Measurements from ENCODE around the gene PDZD7.

The PDZD7 gene

DNA sequence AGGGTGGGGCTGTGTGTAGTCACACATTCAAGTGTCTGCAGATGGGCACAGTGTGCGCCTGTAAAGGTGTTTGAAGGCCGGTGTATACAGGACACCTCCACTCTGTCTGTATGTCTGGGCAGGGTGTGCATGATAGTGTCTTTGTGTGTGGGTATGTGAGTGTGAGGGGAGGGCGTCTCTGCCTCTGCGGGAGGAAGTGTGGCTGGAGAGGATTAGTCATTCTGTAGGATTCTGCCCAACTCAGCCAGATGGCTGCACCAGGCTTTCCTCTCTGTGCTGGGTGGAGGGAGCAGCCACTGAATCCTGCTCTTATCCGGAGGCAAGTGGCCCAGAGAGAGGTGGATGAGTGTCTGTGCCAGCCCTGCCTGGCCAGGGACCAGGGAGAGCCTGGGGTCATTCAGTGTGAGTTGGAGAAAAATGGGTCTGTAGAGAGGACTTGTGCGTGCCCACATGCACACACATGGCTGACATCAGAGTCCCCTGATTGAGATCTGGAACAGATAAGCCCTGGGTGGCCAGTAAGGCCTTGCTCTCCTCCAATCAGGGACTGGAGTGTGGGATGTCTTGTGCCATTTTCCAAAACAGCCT lies 1.8 kb upstream of the PDZD7 start:
- Histone ChIP-seq H3K9me3 (ENCODE audit: control insufficient read depth, insufficient read depth, low read depth, low read length) (no peaks in the 10 kb centered on the region), H3K36me3 (ENCODE audit: control insufficient read depth in 2 of 2, insufficient read depth in 1 of 2, low read length in 2 of 2) (peaks cover 0 to 15% of the 10 kb centered on the region in 2 experiments; a peak in 1 of 3 replicates), H3K4me1 (ENCODE audit: control insufficient read depth, insufficient read depth, low read length) (peaks cover 18% of the 10 kb centered on the region), H3K27ac (ENCODE audit: extremely low read depth, low read depth, low read length) (peak overlapping the region; percentile 64; the same call in 1 of the 2 replicates), H3K4me3 (ENCODE audit: low read depth, low read length) (peak overlapping the region; percentile 45)
- ChIA-PET POLR2A (interaction anchor here (1.0 to 2.6 kb wide), 6 partner anchors 8 to 120 kb away, joined by 3 to 29 read pairs (median 9); partner anchors contain the start of genes KAZALD1 and SLF2), CTCF (interaction anchor here (0.8 to 6.9 kb wide), 6 partner anchors 8 to 110 kb away, joined by 3 to 129 read pairs (median 15); no protein-coding TSS in a partner anchor)
- TF ChIP-seq SP7 (tag by site-specific recombination; IDR thresholded peaks at IDR 0.05) (peak; percentile 74), KLF16 (tag by site-specific recombination; IDR thresholded peaks at IDR 0.05) (peak; percentile 46; the same call in 1 of the 2 replicates), ZBTB48 (tag by site-specific recombination; IDR thresholded peaks at IDR 0.05) (peak; percentile 80), ZNF610 (tag by site-specific recombination; IDR thresholded peaks at IDR 0.05; ENCODE audit: borderline replicate concordance) (no peak), ZNF777 (tag by site-specific recombination; IDR thresholded peaks at IDR 0.05; ENCODE audit: borderline replicate concordance) (no peak), GLIS2 (tag by site-specific recombination; IDR thresholded peaks at IDR 0.05) (peak; percentile 95), ZNF37A (tag by site-specific recombination; IDR thresholded peaks at IDR 0.05) (no peak), ZBTB1 (tag by site-specific recombination; IDR thresholded peaks at IDR 0.05) (no peak), GFI1B (tag by site-specific recombination; IDR thresholded peaks at IDR 0.05) (0 out of 2 replicates have a peak, but pooled peaks have one; percentile 14), ZNF558 (tag by site-specific recombination; IDR thresholded peaks at IDR 0.05) (peak; percentile 21; the same call in 1 of the 2 replicates), OSR2 (tag by site-specific recombination; IDR thresholded peaks at IDR 0.05) (peak; percentile 48; the same call in 1 of the 2 replicates), ZNF366 (tag by site-specific recombination; conservative IDR thresholded peaks at IDR 0.05) (peak; percentile 87), KLF7 (tag by site-specific recombination; IDR thresholded peaks at IDR 0.05; ENCODE audit: borderline replicate concordance) (peak; percentile 37; the same call in 1 of the 2 replicates), ZNF785 (tag by site-specific recombination; IDR thresholded peaks at IDR 0.05) (no peak), ZNF654 (tag by site-specific recombination; IDR thresholded peaks at IDR 0.05; ENCODE audit: low read depth) (no peak), ZNF776 (tag by site-specific recombination; IDR thresholded peaks at IDR 0.05; ENCODE audit: borderline replicate concordance) (no peak), ZNF510 (tag by site-specific recombination; IDR thresholded peaks at IDR 0.05; ENCODE audit: insufficient replicate concordance) (no peak), ZBTB20 (tag by site-specific recombination; IDR thresholded peaks at IDR 0.05) (peak; percentile 77; the same call in 1 of the 2 replicates), EGR2 (tag by site-specific recombination; IDR thresholded peaks at IDR 0.05; ENCODE audit: low read depth) (peak; percentile 85), WT1 (tag by site-specific recombination; IDR thresholded peaks at IDR 0.05) (peak; percentile 73)
- TF ChIP-seq, protein P1, sequence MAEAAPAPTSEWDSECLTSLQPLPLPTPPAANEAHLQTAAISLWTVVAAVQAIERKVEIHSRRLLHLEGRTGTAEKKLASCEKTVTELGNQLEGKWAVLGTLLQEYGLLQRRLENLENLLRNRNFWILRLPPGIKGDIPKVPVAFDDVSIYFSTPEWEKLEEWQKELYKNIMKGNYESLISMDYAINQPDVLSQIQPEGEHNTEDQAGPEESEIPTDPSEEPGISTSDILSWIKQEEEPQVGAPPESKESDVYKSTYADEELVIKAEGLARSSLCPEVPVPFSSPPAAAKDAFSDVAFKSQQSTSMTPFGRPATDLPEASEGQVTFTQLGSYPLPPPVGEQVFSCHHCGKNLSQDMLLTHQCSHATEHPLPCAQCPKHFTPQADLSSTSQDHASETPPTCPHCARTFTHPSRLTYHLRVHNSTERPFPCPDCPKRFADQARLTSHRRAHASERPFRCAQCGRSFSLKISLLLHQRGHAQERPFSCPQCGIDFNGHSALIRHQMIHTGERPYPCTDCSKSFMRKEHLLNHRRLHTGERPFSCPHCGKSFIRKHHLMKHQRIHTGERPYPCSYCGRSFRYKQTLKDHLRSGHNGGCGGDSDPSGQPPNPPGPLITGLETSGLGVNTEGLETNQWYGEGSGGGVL (tag by site-specific recombination; IDR thresholded peaks at IDR 0.05), result peak; percentile 85
- TF ChIP-seq, protein P2, sequence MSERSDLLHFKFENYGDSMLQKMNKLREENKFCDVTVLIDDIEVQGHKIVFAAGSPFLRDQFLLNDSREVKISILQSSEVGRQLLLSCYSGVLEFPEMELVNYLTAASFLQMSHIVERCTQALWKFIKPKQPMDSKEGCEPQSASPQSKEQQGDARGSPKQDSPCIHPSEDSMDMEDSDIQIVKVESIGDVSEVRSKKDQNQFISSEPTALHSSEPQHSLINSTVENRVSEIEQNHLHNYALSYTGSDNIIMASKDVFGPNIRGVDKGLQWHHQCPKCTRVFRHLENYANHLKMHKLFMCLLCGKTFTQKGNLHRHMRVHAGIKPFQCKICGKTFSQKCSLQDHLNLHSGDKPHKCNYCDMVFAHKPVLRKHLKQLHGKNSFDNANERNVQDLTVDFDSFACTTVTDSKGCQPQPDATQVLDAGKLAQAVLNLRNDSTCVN (tag by site-specific recombination; optimal IDR thresholded peaks at IDR 0.05), result peak; percentile 1
- TF ChIP-seq, protein P3, sequence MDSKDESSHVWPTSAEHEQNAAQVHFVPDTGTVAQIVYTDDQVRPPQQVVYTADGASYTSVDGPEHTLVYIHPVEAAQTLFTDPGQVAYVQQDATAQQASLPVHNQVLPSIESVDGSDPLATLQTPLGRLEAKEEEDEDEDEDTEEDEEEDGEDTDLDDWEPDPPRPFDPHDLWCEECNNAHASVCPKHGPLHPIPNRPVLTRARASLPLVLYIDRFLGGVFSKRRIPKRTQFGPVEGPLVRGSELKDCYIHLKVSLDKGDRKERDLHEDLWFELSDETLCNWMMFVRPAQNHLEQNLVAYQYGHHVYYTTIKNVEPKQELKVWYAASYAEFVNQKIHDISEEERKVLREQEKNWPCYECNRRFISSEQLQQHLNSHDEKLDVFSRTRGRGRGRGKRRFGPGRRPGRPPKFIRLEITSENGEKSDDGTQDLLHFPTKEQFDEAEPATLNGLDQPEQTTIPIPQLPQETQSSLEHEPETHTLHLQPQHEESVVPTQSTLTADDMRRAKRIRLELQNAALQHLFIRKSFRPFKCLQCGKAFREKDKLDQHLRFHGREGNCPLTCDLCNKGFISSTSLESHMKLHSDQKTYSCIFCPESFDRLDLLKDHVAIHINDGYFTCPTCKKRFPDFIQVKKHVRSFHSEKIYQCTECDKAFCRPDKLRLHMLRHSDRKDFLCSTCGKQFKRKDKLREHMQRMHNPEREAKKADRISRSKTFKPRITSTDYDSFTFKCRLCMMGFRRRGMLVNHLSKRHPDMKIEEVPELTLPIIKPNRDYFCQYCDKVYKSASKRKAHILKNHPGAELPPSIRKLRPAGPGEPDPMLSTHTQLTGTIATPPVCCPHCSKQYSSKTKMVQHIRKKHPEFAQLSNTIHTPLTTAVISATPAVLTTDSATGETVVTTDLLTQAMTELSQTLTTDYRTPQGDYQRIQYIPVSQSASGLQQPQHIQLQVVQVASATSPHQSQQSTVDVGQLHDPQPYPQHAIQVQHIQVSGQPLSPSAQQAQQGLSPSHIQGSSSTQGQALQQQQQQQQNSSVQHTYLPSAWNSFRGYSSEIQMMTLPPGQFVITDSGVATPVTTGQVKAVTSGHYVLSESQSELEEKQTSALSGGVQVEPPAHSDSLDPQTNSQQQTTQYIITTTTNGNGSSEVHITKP (tag by site-specific recombination; IDR thresholded peaks at IDR 0.05), result peak; percentile 9; the same call in 1 of the 2 replicates
- TF ChIP-seq, protein P4, sequence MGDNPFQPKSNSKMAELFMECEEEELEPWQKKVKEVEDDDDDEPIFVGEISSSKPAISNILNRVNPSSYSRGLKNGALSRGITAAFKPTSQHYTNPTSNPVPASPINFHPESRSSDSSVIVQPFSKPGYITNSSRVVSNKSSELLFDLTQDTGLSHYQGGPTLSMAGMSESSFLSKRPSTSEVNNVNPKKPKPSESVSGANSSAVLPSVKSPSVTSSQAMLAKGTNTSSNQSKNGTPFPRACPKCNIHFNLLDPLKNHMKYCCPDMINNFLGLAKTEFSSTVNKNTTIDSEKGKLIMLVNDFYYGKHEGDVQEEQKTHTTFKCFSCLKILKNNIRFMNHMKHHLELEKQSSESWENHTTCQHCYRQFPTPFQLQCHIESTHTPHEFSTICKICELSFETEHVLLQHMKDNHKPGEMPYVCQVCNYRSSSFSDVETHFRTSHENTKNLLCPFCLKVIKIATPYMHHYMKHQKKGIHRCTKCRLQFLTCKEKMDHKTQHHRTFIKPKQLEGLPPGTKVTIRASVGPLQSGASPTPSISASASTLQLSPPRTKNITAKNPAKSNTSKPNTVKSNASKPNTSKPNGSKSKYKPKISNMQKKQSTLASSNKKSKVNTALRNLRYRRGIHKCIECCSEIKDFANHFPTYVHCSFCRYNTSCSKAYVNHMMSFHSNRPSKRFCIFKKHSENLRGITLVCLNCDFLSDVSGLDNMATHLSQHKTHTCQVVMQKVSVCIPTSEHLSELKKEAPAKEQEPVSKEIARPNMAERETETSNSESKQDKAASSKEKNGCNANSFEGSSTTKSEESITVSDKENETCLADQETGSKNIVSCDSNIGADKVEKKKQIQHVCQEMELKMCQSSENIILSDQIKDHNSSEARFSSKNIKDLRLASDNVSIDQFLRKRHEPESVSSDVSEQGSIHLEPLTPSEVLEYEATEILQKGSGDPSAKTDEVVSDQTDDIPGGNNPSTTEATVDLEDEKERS (tag by site-specific recombination; IDR thresholded peaks at IDR 0.05), result no peak
- TF ChIP-seq, protein P5, sequence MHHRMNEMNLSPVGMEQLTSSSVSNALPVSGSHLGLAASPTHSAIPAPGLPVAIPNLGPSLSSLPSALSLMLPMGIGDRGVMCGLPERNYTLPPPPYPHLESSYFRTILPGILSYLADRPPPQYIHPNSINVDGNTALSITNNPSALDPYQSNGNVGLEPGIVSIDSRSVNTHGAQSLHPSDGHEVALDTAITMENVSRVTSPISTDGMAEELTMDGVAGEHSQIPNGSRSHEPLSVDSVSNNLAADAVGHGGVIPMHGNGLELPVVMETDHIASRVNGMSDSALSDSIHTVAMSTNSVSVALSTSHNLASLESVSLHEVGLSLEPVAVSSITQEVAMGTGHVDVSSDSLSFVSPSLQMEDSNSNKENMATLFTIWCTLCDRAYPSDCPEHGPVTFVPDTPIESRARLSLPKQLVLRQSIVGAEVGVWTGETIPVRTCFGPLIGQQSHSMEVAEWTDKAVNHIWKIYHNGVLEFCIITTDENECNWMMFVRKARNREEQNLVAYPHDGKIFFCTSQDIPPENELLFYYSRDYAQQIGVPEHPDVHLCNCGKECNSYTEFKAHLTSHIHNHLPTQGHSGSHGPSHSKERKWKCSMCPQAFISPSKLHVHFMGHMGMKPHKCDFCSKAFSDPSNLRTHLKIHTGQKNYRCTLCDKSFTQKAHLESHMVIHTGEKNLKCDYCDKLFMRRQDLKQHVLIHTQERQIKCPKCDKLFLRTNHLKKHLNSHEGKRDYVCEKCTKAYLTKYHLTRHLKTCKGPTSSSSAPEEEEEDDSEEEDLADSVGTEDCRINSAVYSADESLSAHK (tag by site-specific recombination; IDR thresholded peaks at IDR 0.05), result peak; percentile 10; the same call in 1 of the 2 replicates
